ENCODE data around the gene ZNF112.

GRCh38 chr19:44284968-44285367 lies 71.5 kb downstream of the ZNF112 start:
- TF ChIP-seq TAF1 (IDR thresholded peaks at IDR 0.05; ENCODE audit: borderline replicate concordance, low read depth, low read length) (no peak), CTCF (IDR thresholded peaks at IDR 0.05) (no peak), ELF1 (IDR thresholded peaks at IDR 0.05) (no peak), GABPA (IDR thresholded peaks at IDR 0.05; ENCODE audit: low read depth) (no peak), POLR2AphosphoS5 (IDR thresholded peaks at IDR 0.05; ENCODE audit: low read depth, low read length) (no peak), REST (IDR thresholded peaks at IDR 0.05; ENCODE audit: low read depth, low read length) (no peak)

Data from SK-N-SH (cell line).